Astrocyte (in vitro differentiated cells and primary cell): Measurements from ENCODE around the gene METRNL. TPM values are rescaled to one million over a fixed set of nuclear protein-coding genes. Genes with fewer than 3 reads are reported as not detected.

Experiments used
- DNase-seq: peaks from one replicate; pipeline ENCODE4 v3.0.0-alpha.2; 2010; ENCODE audit warnings: low read depth
- FAIRE-seq: peaks from 2 replicates; lab custom pipeline; 2011; peaks lifted over from hg19 to GRCh38; lab: Jason Lieb, UNC
- H2AFZ ChIP-seq: 2 replicates; pipeline ENCODE4 v1.6.0; 2012; ENCODE audit warnings: low read depth, low read length, inconsistent platforms
- H3K27ac ChIP-seq: 2 replicates; pipeline ENCODE4 v1.5.1; 2011; ENCODE audit warnings: low read depth, low read length, inconsistent platforms
- H3K27me3 ChIP-seq: 2 replicates; pipeline ENCODE4 v1.6.0; 2011; ENCODE audit warnings: low read length, inconsistent platforms; ENCODE audit not compliant: insufficient read depth
- H3K36me3 ChIP-seq: 2 replicates; pipeline ENCODE4 v1.5.1; 2011; ENCODE audit warnings: low read length, inconsistent platforms; ENCODE audit not compliant: insufficient read depth
- H3K4me1 ChIP-seq: 2 replicates; pipeline ENCODE4 v1.5.1; 2011; ENCODE audit warnings: low read length, inconsistent platforms; ENCODE audit not compliant: insufficient read depth
- H3K4me2 ChIP-seq: 2 replicates; pipeline ENCODE4 v1.6.0; 2012; ENCODE audit warnings: low read length, inconsistent platforms
- H3K4me3 ChIP-seq: 2 replicates; pipeline ENCODE4 v1.5.1; 2011; ENCODE audit warnings: low read depth, mild to moderate bottlenecking, low read length, inconsistent platforms; ENCODE audit not compliant: insufficient read depth
- H3K79me2 ChIP-seq: 2 replicates; pipeline ENCODE4 v1.6.0; 2012; ENCODE audit warnings: mild to moderate bottlenecking, low read length, inconsistent platforms; ENCODE audit not compliant: insufficient read depth
- H3K9ac ChIP-seq: 2 replicates; pipeline ENCODE4 v1.6.0; 2012; ENCODE audit warnings: mild to moderate bottlenecking, low read length, inconsistent platforms
- H3K9me3 ChIP-seq: 2 replicates; pipeline ENCODE4 v1.5.1; 2012; ENCODE audit warnings: low read depth, mild to moderate bottlenecking, low read length, inconsistent platforms; ENCODE audit not compliant: insufficient read depth
- H4K20me1 ChIP-seq: 2 replicates; pipeline ENCODE4 v1.6.0; 2012; ENCODE audit warnings: low read length, inconsistent platforms; ENCODE audit not compliant: insufficient read depth
- H3K27ac Mint-ChIP-seq: one replicate; pipeline ENCODE4 v1.8.0; 2021; ENCODE audit warnings: mild to moderate bottlenecking, mixed read lengths; ENCODE audit not compliant: unreplicated experiment
- H3K27me3 Mint-ChIP-seq: one replicate; pipeline ENCODE4 v1.8.0; 2021; ENCODE audit warnings: low read depth, mixed read lengths; ENCODE audit not compliant: unreplicated experiment
- H3K36me3 Mint-ChIP-seq: one replicate; pipeline ENCODE4 v1.8.0; 2021; ENCODE audit warnings: low read depth, mixed read lengths; ENCODE audit not compliant: unreplicated experiment
- H3K4me1 Mint-ChIP-seq: one replicate; pipeline ENCODE4 v1.8.0; 2021; ENCODE audit warnings: low read depth, mixed read lengths; ENCODE audit not compliant: unreplicated experiment
- H3K4me3 Mint-ChIP-seq: one replicate; pipeline ENCODE4 v1.8.0; 2021; ENCODE audit warnings: mild to moderate bottlenecking, moderate library complexity, mixed read lengths; ENCODE audit not compliant: unreplicated experiment
- H3K9me3 Mint-ChIP-seq: one replicate; pipeline ENCODE4 v1.8.0; 2021; ENCODE audit warnings: mild to moderate bottlenecking, mixed read lengths; ENCODE audit not compliant: unreplicated experiment
- EZH2 ChIP-seq: IDR thresholded peaks from 2 replicates; pipeline ENCODE4 v1.6.1; 2012; ENCODE audit warnings: mild to moderate bottlenecking, low read length, inconsistent platforms; ENCODE audit not compliant: insufficient read depth
- total RNA-seq: library from RNA; stranded (reverse); gene quantifications from 2 replicates; pipeline ENCODE4 v1.2.1, GENCODE V29; 2021
- TF ChIP-seq, protein P1 (sequence below): IDR thresholded peaks from 2 replicates; pipeline ENCODE4 v1.5.1; 2011; ENCODE audit warnings: low read depth, mild to moderate bottlenecking, inconsistent platforms, low read length, moderate library complexity; ENCODE audit not compliant: insufficient read depth

METRNL gene
- total RNA-seq, 1 donor from 2014 or later = 36.7 TPM

DNA sequence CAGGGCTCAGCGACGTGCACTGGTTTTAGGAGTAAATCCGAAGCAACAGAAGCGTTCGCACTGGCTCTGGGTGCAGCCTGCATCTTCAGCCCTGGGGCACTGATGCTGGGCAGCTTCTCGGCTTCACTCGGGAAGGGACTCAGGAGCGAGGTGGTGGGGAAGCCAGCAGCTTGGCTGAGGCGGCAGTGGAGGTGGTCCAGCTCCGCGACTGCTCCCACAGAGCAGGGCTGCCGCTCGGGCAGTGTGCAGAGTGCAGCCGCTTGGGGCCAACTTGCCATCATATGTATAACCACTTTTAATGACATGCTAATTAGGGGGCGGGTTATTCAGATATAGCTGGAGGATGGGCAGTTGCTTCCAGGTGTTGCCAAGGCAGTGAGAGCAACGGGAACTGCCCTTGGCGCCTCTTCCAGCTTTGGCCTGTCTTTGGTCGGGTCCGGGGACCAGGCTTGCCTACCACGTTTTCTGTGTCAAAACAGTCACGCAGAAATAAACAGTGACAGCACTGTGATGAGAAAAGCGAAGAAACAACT lies 26.7 kb downstream of the METRNL start:
- no peaks in the 10 kb centered on the region for H3K9me3 ChIP-seq
- H4K20me1 ChIP-seq = no peaks in the 10 kb centered on the region
- TF ChIP-seq, protein P1, sequence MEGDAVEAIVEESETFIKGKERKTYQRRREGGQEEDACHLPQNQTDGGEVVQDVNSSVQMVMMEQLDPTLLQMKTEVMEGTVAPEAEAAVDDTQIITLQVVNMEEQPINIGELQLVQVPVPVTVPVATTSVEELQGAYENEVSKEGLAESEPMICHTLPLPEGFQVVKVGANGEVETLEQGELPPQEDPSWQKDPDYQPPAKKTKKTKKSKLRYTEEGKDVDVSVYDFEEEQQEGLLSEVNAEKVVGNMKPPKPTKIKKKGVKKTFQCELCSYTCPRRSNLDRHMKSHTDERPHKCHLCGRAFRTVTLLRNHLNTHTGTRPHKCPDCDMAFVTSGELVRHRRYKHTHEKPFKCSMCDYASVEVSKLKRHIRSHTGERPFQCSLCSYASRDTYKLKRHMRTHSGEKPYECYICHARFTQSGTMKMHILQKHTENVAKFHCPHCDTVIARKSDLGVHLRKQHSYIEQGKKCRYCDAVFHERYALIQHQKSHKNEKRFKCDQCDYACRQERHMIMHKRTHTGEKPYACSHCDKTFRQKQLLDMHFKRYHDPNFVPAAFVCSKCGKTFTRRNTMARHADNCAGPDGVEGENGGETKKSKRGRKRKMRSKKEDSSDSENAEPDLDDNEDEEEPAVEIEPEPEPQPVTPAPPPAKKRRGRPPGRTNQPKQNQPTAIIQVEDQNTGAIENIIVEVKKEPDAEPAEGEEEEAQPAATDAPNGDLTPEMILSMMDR = no peak
- TF ChIP-seq EZH2 = no peak
- no peak overlapping the region for H3K27ac ChIP-seq
- H3K9ac ChIP-seq = no peak overlapping the region
- H3K27ac Mint-ChIP-seq = no peak overlapping the region
- H3K4me1 ChIP-seq = peaks cover 18% of the 10 kb centered on the region
- H3K4me1 Mint-ChIP-seq = peaks cover 22% of the 10 kb centered on the region
- no peak overlapping the region for H3K4me3 ChIP-seq
- no peak overlapping the region for H3K4me3 Mint-ChIP-seq
- H3K36me3 ChIP-seq = no peaks in the 10 kb centered on the region
- no peaks in the 10 kb centered on the region for H3K36me3 Mint-ChIP-seq
- FAIRE-seq = no peak
- no peaks in the 10 kb centered on the region for H3K79me2 ChIP-seq
- H3K27me3 ChIP-seq = no peaks in the 10 kb centered on the region
- peak overlapping the region; percentile 15 for H3K4me2 ChIP-seq
- H2AFZ ChIP-seq = no peak overlapping the region
- no peak for DNase-seq
- peaks cover 11% of the 10 kb centered on the region for H3K9me3 Mint-ChIP-seq
- H3K27me3 Mint-ChIP-seq = no peaks in the 10 kb centered on the region

DNA sequence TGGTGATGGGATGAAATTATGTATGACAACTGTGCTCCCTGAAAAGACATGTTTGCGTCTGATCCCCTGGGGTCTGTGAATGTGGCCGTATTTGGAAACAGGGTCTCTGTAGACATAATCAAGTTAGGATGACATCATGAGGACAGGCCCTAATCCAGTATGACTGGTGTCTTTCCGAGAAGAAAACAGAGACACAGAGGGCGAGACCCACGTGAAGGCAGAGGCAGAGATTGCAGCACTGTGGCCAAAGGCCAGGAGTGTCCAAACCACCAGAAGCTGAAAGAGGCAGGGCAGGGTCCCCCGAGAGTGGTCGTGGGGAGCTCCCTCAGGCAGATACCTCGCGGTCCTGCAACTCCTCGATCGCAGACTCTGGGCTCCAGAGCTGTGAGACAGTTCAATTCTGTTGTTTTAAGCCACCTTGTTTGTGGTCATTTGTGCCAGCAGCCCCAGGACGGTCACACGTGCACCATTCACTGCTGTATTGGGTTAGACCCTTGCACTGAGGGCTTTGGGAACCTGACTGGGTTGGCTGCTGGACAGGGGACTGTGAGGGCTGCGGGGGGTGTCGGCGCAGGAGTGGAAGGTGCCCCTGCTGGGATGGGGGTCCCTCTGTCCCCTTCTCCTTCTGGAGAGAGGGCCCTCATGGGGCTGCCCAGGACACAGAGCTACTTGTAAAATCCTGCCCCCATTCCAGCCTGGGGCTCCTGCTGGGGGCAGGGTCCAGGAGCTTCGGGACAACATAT lies 27.7 kb downstream of the METRNL start:
- no peak for DNase-seq
- Histone ChIP-seq H3K9ac (no peak overlapping the region), H3K4me1 (peaks cover 18% of the 10 kb centered on the region), H3K79me2 (no peaks in the 10 kb centered on the region), H3K4me2 (no peak overlapping the region), H3K4me3 (no peak overlapping the region), H3K27me3 (no peaks in the 10 kb centered on the region), H3K27ac (no peak overlapping the region), H4K20me1 (no peaks in the 10 kb centered on the region), H2AFZ (no peak overlapping the region), H3K36me3 (no peaks in the 10 kb centered on the region), H3K9me3 (no peaks in the 10 kb centered on the region)
- TF ChIP-seq, protein P1 = no peak
- TF ChIP-seq EZH2 = no peak
- no peak for FAIRE-seq
- peaks cover 19% of the 10 kb centered on the region for H3K4me1 Mint-ChIP-seq
- no peak overlapping the region for H3K4me3 Mint-ChIP-seq
- peaks cover 11% of the 10 kb centered on the region for H3K9me3 Mint-ChIP-seq
- no peak overlapping the region for H3K27ac Mint-ChIP-seq
- peaks cover under 1% of the 10 kb centered on the region for H3K27me3 Mint-ChIP-seq
- H3K36me3 Mint-ChIP-seq = no peaks in the 10 kb centered on the region

DNA sequence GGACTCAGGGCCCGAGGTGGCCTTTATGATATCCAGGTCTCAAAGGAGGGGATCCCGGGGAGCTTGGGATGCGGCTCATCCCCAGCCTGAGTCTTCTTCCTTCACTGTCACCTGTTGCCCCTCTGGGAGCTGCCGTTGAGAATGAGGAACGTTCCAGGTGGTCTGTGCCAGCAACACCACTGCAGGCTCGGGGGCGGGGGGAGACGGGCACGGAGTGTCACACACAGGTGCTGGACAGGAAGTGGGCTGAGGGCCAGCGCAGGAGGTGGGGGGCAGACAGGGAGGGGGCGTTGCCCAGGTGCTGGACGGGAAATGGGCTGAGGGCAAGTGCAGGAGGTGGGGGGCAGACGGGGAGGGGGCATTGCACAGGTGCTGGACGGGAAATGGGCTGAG lies 28.2 kb downstream of the METRNL start:
- H2AFZ ChIP-seq = no peak overlapping the region
- H3K27me3 Mint-ChIP-seq = peaks cover 4% of the 10 kb centered on the region
- no peak overlapping the region for H3K27ac Mint-ChIP-seq
- no peak overlapping the region for H3K9ac ChIP-seq
- no peak overlapping the region for H3K4me2 ChIP-seq
- FAIRE-seq (no peak), DNase-seq (no peak)
- no peak overlapping the region for H3K4me3 ChIP-seq
- TF ChIP-seq, protein P1 = no peak
- no peak for TF ChIP-seq EZH2
- H3K4me3 Mint-ChIP-seq = no peak overlapping the region
- H3K27ac ChIP-seq = no peak overlapping the region
- H3K27me3 ChIP-seq = no peaks in the 10 kb centered on the region
- H4K20me1 ChIP-seq = no peaks in the 10 kb centered on the region
- peaks cover 18% of the 10 kb centered on the region for H3K4me1 ChIP-seq
- no peaks in the 10 kb centered on the region for H3K36me3 ChIP-seq
- H3K9me3 ChIP-seq = no peaks in the 10 kb centered on the region
- H3K79me2 ChIP-seq = no peaks in the 10 kb centered on the region
- peaks cover 19% of the 10 kb centered on the region for H3K4me1 Mint-ChIP-seq
- no peaks in the 10 kb centered on the region for H3K36me3 Mint-ChIP-seq
- peaks cover 11% of the 10 kb centered on the region for H3K9me3 Mint-ChIP-seq
